Smooth muscle cell (in vitro differentiated cells): ENCODE results near the gene OSBPL9. TPM values are rescaled to one million over a fixed set of nuclear protein-coding genes. Genes with fewer than 3 reads are reported as not detected.
"Not testable (repeated sequence)": the region's sequence is repeated elsewhere in the genome, so short reads cannot be mapped to it uniquely, and the experiment has no call there.

Experiments used
- DNase-seq: peaks from one replicate; lab custom pipeline; 2025; ENCODE audit not compliant: unreplicated experiment; lab: John Stamatoyannopoulos, UW
- H2AFZ ChIP-seq: fragments of 200-600 bp; sonication (generic); 2 replicates; pipeline ENCODE4 v1.6.0; 2016; ENCODE audit warnings: antibody characterized with exemption, low read depth, mild to moderate bottlenecking
- H3F3A ChIP-seq: fragments of 200-600 bp; sonication (generic); 2 replicates; pipeline ENCODE4 v1.6.0; 2017; ENCODE audit warnings: antibody characterized with exemption, low read depth
- H3K27ac ChIP-seq: fragments of 200-600 bp; sonication (generic); 2 replicates; pipeline ENCODE4 v1.5.1; 2016; ENCODE audit warnings: low read depth, mild to moderate bottlenecking
- H3K27me3 ChIP-seq: fragments of 200-600 bp; sonication (generic); 2 replicates; pipeline ENCODE4 v1.6.1; 2016; ENCODE audit warnings: low read depth, mild to moderate bottlenecking
- H3K36me3 ChIP-seq: fragments of 200-600 bp; sonication (generic); 2 replicates; pipeline ENCODE4 v1.5.1; 2016; ENCODE audit warnings: low read depth
- H3K4me1 ChIP-seq: fragments of 200-600 bp; sonication (generic); 2 replicates; pipeline ENCODE4 v1.5.1; 2016; ENCODE audit warnings: low read depth
- H3K4me2 ChIP-seq: fragments of 200-600 bp; sonication (generic); 2 replicates; pipeline ENCODE4 v1.6.0; 2016; ENCODE audit warnings: mild to moderate bottlenecking
- H3K4me3 ChIP-seq: fragments of 200-600 bp; sonication (generic); 2 replicates; pipeline ENCODE4 v1.5.1; 2016; ENCODE audit warnings: mild to moderate bottlenecking
- H3K79me2 ChIP-seq: fragments of 200-600 bp; sonication (generic); 2 replicates; pipeline ENCODE4 v1.6.0; 2016; ENCODE audit warnings: low read depth, mild to moderate bottlenecking
- H3K9ac ChIP-seq: fragments of 200-600 bp; sonication (generic); 2 replicates; pipeline ENCODE4 v1.6.0; 2016; ENCODE audit warnings: low read depth
- H3K9me3 ChIP-seq: fragments of 200-600 bp; sonication (generic); replicated peaks from 2 replicates; pipeline ENCODE4 v1.5.1; 2016; ENCODE audit warnings: low read depth
- H4K20me1 ChIP-seq: fragments of 200-600 bp; sonication (generic); 2 replicates; pipeline ENCODE4 v1.6.0; 2016; ENCODE audit warnings: low read depth
- CTCF ChIP-seq: fragments of 200-600 bp; sonication (generic); IDR thresholded peaks from 2 replicates; pipeline ENCODE4 v1.5.1; 2017; ENCODE audit warnings: borderline replicate concordance, mild to moderate bottlenecking, antibody characterized with exemption; ENCODE audit not compliant: insufficient read depth, poor library complexity, severe bottlenecking
- WGBS: methylation state at CpG from one replicate; pipeline ENCODE4 v1.1.7; 2016; ENCODE audit warnings: low lambda C conversion rate; 5-methylcytosine and 5-hydroxymethylcytosine counted together
- polyA plus RNA-seq: library from polyadenylated mRNA; unstranded; fragments of >200 nt; fragmentation: Nextera tagmentation; extraction: Ambion mirVana; gene quantifications from 2 replicates; pipeline ENCODE4 v1.2.1, GENCODE V29; 2016
- total RNA-seq: library from RNA; depleted of rRNA; stranded (reverse); fragments of >200 nt; gene quantifications from 2 replicates; pipeline ENCODE4 v1.2.3, GENCODE V29; 2014

Gene OSBPL9
- total and polyA plus RNA-seq, 2 experiments from 2014 or later: 66.7 to 112 TPM

- Histone ChIP-seq H2AFZ (no peak overlapping the region), H3F3A (no peaks in the 10 kb centered on the region), H3K4me1 (no peaks in the 10 kb centered on the region), H3K9ac (no peak overlapping the region), H3K27ac (no peak overlapping the region), H4K20me1 (no peaks in the 10 kb centered on the region), H3K27me3 (no peaks in the 10 kb centered on the region), H3K9me3 (no peaks in the 10 kb centered on the region), H3K36me3 (no peaks in the 10 kb centered on the region), H3K79me2 (no peaks in the 10 kb centered on the region), H3K4me3 (no peak overlapping the region), H3K4me2 (no peak overlapping the region)
- WGBS: 97% methylated on average over 5 of the region's 5 CpGs
- no peak for TF ChIP-seq CTCF
- no peak for DNase-seq
Observed at GRCh38 chr1:51605961-51606723, 10.8 kb upstream of the OSBPL9 start.

GRCh38 chr1:51607681-51608095, 9.2 kb upstream of the OSBPL9 start:
- Histone ChIP-seq H4K20me1 (no peaks in the 10 kb centered on the region), H3K27me3 (no peaks in the 10 kb centered on the region), H3K9ac (no peak overlapping the region), H3K36me3 (no peaks in the 10 kb centered on the region), H2AFZ (no peak overlapping the region), H3K4me3 (no peak overlapping the region), H3F3A (no peaks in the 10 kb centered on the region), H3K9me3 (no peaks in the 10 kb centered on the region), H3K4me2 (no peak overlapping the region), H3K79me2 (no peaks in the 10 kb centered on the region), H3K4me1 (no peaks in the 10 kb centered on the region), H3K27ac (no peak overlapping the region)
- TF ChIP-seq CTCF: no peak
- WGBS: 81% methylated on average over 6 of the region's 6 CpGs
- no peak for DNase-seq

- not testable (repeated sequence) for H3K27ac ChIP-seq, H2AFZ ChIP-seq, H3K79me2 ChIP-seq, H3F3A ChIP-seq, H3K4me1 ChIP-seq, H3K9me3 ChIP-seq, H3K4me2 ChIP-seq, DNase-seq, H3K36me3 ChIP-seq, H4K20me1 ChIP-seq, H3K27me3 ChIP-seq, H3K4me3 ChIP-seq, H3K9ac ChIP-seq
- 98% methylated on average over 6 of the region's 6 CpGs for WGBS
Observed at GRCh38 chr1:51610104-51610503, 6.8 kb upstream of the OSBPL9 start.

- Histone ChIP-seq H3F3A (no peaks in the 10 kb centered on the region), H3K4me1 (no peaks in the 10 kb centered on the region), H2AFZ (no peak overlapping the region), H4K20me1 (no peaks in the 10 kb centered on the region), H3K79me2 (no peaks in the 10 kb centered on the region), H3K4me2 (no peak overlapping the region), H3K9ac (no peak overlapping the region), H3K27me3 (no peaks in the 10 kb centered on the region), H3K9me3 (no peaks in the 10 kb centered on the region), H3K36me3 (no peaks in the 10 kb centered on the region), H3K27ac (no peak overlapping the region), H3K4me3 (no peak overlapping the region)
- TF ChIP-seq CTCF: no peak
- no peak for DNase-seq
- WGBS: 88% methylated on average over 4 of the region's 4 CpGs
Observed at GRCh38 chr1:51610637-51611036, 6.3 kb upstream of the OSBPL9 start.
